ENCODE results near the gene CDK2AP2. TPM values are rescaled to one million over a fixed set of nuclear protein-coding genes. Genes with fewer than 3 reads are reported as not detected.

CDK2AP2 gene
- total RNA-seq, 2 donors from 2014 or later = 91.6 to 142 TPM

GRCh38 chr11:67504950-67505581 is 2.9 kb downstream of the CDK2AP2 start, which contains the start of gene PITPNM1:
PITPNM1 (minus strand) TSS chr11:67505363; CDS start chr11:67504180, 1,183 bp downstream.
- Histone ChIP-seq H3K27me3 (no peaks in the 10 kb centered on the region), H3K9me3 (no peaks in the 10 kb centered on the region), H3K4me3 (peak within 1 kb of the TSS; percentile 66), H3K9ac (ENCODE audit: low read depth in 2 of 2, low read length in 2 of 2) (peak within 1 kb of the TSS; percentile 84 to 95), H3K27ac (peak within 1 kb of the TSS; percentile 92), H3K4me1 (peaks cover 23% of the 10 kb centered on the region), H3K36me3 (peaks cover 9% of the 10 kb centered on the region)
- intact Hi-C loops (cut with DNase I) = loop anchor here (5.0 kb wide), 2 partner anchors 113 to 158 kb away; partner anchors contain the start of gene RAD9A
- peak; percentile 84 for DNase-seq
- TF ChIP-seq CTCF (IDR thresholded peaks at IDR 0.05) = no peak

DNA sequence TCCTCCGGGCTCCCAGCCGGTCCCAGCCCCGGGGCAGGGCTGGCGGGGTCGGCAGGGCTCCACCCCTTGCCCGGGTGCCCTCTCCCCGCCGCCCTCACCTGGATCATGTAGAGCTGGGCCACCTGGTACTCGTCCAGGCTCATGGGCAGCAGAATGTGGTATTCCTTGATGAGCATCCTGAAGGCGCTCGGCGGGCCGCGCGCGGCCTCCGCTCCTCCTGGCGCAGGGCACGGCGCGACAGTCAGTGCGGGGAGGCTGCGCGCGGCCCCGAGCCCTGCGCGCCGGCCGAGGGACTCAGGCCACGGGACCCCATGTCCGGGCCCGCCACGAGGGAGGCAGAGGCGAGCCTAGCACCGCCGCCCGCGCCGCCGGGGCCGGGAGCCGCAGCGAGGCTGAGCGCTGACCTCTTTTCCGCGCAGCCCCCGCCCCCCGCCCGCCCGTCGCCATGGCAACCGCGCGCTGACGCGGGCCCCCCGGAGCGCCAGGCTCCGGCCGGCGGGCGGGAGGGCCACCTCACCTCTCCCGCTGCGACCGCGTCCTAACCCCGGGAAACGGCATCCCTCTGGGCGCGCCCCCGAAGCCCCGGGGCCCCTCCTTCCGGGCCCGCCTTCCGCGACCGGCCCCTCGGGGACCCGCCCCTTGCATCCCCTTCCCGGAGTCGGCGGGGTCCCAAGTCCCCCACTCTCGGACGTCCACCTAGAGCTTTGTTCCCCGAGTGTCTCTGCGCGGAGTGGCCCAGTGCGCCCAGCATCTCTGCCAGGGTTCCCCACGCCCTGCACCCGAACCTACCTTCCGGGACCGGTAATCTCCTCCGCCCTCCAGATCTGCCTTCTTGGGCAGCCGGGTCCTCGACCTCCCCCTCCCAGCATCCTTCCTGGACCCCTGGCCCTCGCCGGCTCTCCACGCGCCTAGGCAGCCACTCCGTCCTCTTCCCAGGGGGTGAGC is 3.7 kb downstream of the CDK2AP2 start:
- no peak for DNase-seq
- H3K9ac ChIP-seq (ENCODE audit: low read depth in 2 of 2, low read length in 2 of 2) = peak overlapping the region; percentile 84 to 95
- no peaks in the 10 kb centered on the region for H3K27me3 ChIP-seq
- H3K9me3 ChIP-seq = no peaks in the 10 kb centered on the region
- H3K4me3 ChIP-seq = peak overlapping the region; percentile 66
- peaks cover 23% of the 10 kb centered on the region for H3K4me1 ChIP-seq
- intact Hi-C loops (cut with DNase I) = no loop called here
- peaks cover 9% of the 10 kb centered on the region for H3K36me3 ChIP-seq
- H3K27ac ChIP-seq = peak overlapping the region; percentile 92
- no peak for TF ChIP-seq CTCF (IDR thresholded peaks at IDR 0.05)

GRCh38 chr11:67503119-67504004 is 4.6 kb downstream of the CDK2AP2 start:
- intact Hi-C loops (cut with DNase I) = no loop called here
- Histone ChIP-seq H3K9ac (ENCODE audit: low read depth in 2 of 2, low read length in 2 of 2) (peak overlapping the region; percentile 58 to 84), H3K4me3 (peak overlapping the region; percentile 66), H3K9me3 (no peaks in the 10 kb centered on the region), H3K4me1 (peaks cover 23% of the 10 kb centered on the region), H3K36me3 (peaks cover 9% of the 10 kb centered on the region), H3K27ac (no peak overlapping the region), H3K27me3 (no peaks in the 10 kb centered on the region)
- TF ChIP-seq CTCF (IDR thresholded peaks at IDR 0.05) = no peak
- DNase-seq = no peak

DNA sequence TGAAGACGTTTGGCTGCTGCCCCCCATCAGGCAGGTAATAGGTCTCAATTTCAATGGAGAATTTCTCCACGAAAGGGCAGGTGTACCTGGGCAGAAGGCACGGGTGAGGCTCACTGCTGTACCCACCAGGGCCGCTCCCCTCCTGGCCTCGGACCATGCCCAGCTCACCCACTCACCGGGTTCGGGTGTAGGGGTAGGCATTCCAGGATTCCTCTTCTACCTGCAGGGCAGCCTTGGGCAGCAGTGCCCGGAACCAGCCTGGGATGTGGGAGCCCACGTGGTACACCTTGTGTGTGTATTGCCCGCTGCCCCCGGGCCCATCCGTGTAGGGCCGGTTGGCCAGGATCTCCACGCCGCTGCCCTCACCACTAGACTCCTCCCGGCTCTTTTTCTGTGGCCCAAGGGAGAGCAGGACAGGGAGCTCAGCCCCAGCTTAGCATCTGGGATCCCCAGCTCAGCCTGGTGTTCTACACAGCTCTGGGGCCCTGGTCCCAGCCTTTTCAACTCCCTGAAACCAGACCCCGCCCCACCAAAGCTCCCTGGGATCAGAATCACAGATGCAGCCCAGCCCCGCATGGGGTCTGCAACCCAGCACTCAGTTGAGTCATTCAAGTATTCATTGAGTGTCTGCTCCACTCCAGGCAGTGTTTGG is 5.5 kb downstream of the CDK2AP2 start:
- intact Hi-C loops (cut with DNase I) = no loop called here
- H3K9ac ChIP-seq (ENCODE audit: low read depth in 2 of 2, low read length in 2 of 2) = no peak overlapping the region
- no peak for DNase-seq
- H3K9me3 ChIP-seq = no peaks in the 10 kb centered on the region
- H3K4me1 ChIP-seq = peaks cover 23% of the 10 kb centered on the region
- no peak for TF ChIP-seq CTCF (IDR thresholded peaks at IDR 0.05)
- H3K36me3 ChIP-seq = peaks cover 9% of the 10 kb centered on the region
- H3K27ac ChIP-seq = no peak overlapping the region
- no peaks in the 10 kb centered on the region for H3K27me3 ChIP-seq
- H3K4me3 ChIP-seq = no peak overlapping the region

All from colonic mucosa (tissue), 4 donors.